Measurements from ENCODE around the gene VSIG10.
A peak's percentile ranks its signal among the peaks of the same experiment; 100 is the strongest.

GRCh38 chr12:118103601-118104382 lies at the start of gene VSIG10:
- peak in 1 of 4 donors; percentile 13 for TF ChIP-seq CTCF (IDR thresholded peaks at IDR 0.05)
- peak; percentile 97 for TF ChIP-seq POLR2A (IDR thresholded peaks at IDR 0.05)

All from right lobe of liver (tissue), 4 donors.